NCI-H1930 (cell line): Measurements from ENCODE around the gene JMJD6.
"Not testable (repeated sequence)": the region's sequence is repeated elsewhere in the genome, so short reads cannot be mapped to it uniquely, and the experiment has no call there.

Source experiments
- DNase-seq, 2 experiments: peaks; one replicate each; lab custom pipeline; 2025; lab: John Stamatoyannopoulos, UW

JMJD6 gene

GRCh38 chr17:76716146-76716838 lies 10.1 kb downstream of the JMJD6 start:
- no peak for DNase-seq

GRCh38 chr17:76715496-76715830 lies 10.9 kb downstream of the JMJD6 start:
- no peak for DNase-seq

- DNase-seq = peak in 1 of 2 experiments; percentile 47
Observed at GRCh38 chr17:76714822-76715495, 11.4 kb downstream of the JMJD6 start.

- no peak for DNase-seq
Observed at GRCh38 chr17:76714336-76714735, 12.1 kb downstream of the JMJD6 start.

GRCh38 chr17:76713765-76714164 lies 12.6 kb downstream of the JMJD6 start:
- DNase-seq = no peak

- not testable (repeated sequence) for DNase-seq
Observed at GRCh38 chr17:76712321-76712720, 14.1 kb downstream of the JMJD6 start.

GRCh38 chr17:76710863-76711611 lies 15.4 kb downstream of the JMJD6 start, which contains the start of gene MXRA7:
MXRA7 (minus strand) TSS chr17:76710965; CDS start chr17:76710946, 19 bp downstream.
- DNase-seq = peak; percentile 61 to 62

GRCh38 chr17:76709951-76710862 lies 16.2 kb downstream of the JMJD6 start:
- DNase-seq = not testable (repeated sequence)

GRCh38 chr17:76709077-76709950 lies 17.1 kb downstream of the JMJD6 start:
- DNase-seq = no peak

- no peak for DNase-seq
Observed at GRCh38 chr17:76707985-76708807, 18.2 kb downstream of the JMJD6 start.

GRCh38 chr17:76706817-76707216 lies 19.6 kb downstream of the JMJD6 start:
- no peak for DNase-seq

- DNase-seq = no peak
Observed at GRCh38 chr17:76704805-76705204, 21.6 kb downstream of the JMJD6 start.

GRCh38 chr17:76702941-76703637 lies 23.3 kb downstream of the JMJD6 start:
- no peak for DNase-seq

GRCh38 chr17:76702076-76702475 lies 24.3 kb downstream of the JMJD6 start:
- no peak for DNase-seq

GRCh38 chr17:76701471-76701967 lies 24.9 kb downstream of the JMJD6 start:
- no peak for DNase-seq

GRCh38 chr17:76700617-76701470 lies 25.6 kb downstream of the JMJD6 start:
- no peak for DNase-seq

- DNase-seq = no peak
Observed at GRCh38 chr17:76700270-76700616, 26.2 kb downstream of the JMJD6 start.

- DNase-seq = not testable (repeated sequence)
Observed at GRCh38 chr17:76698466-76698977, 27.9 kb downstream of the JMJD6 start.
